Measurements from ENCODE around the gene ZNF592. TPM values are rescaled to one million over a fixed set of nuclear protein-coding genes. Genes with fewer than 3 reads are reported as not detected.
"Not testable (repeated sequence)": the region's sequence is repeated elsewhere in the genome, so short reads cannot be mapped to it uniquely, and the experiment has no call there.

The ZNF592 gene
- total and polyA plus RNA-seq, 11 donors = 9.7 to 28.6 (median 21.2) TPM

- H3K4me3 ChIP-seq = no peak overlapping the region
- intact Hi-C loops (cut with DNase I) = loop anchor here in 3 of 10 donors (5.0 to 10.0 kb wide), 3 partner anchors 60 to 100 kb away; partner anchors contain the start of genes ALPK3 (in 1 of the 3) and WDR73 (in 1 of the 3)
These were observed 3.8 kb downstream of the ZNF592 start for GRCh38 chr15:84752195-84752594.

DNA sequence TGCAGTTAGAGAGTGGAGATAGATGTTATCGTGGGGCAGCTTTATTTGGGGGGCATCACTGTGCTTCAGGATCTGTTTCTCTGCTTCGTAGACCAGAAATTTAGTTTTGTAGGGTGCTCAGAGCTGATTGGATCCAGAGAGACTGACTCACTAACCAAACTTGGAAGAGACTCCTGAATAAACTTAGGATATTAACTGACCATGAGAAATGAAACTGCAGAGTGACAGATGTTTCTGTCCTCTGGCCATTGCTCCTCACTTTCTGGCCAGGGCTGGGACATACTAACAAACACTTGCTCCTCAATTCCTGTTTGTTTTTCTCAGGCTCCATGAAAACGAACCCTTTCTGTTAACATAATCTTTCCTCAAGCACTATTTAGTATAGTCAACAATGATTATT lies 4.3 kb downstream of the ZNF592 start:
- Histone ChIP-seq H3K36me3 (peaks cover 0 to 4% (median 0%) of the 10 kb centered on the region in 9 donors), H3K9me3 (no peaks in the 10 kb centered on the region), H3K4me3 (peak overlapping the region in 1 of 12 donors; percentile 11), H3K27ac (peak overlapping the region in 8 of 12 donors; percentile 2 to 40 (median 20)), H3K27me3 (no peaks in the 10 kb centered on the region), H3K4me1 (peaks cover 10 to 73% (median 56%) of the 10 kb centered on the region in 12 donors)
- no peak for ATAC-seq
- 40 to 67% (median 51%) methylated on average over 3 of the region's 3 CpGs for WGBS, 4 donors
- intact Hi-C loops (cut with DNase I) = loop anchor here in 3 of 10 donors (5.0 to 10.0 kb wide), 3 partner anchors 60 to 100 kb away; partner anchors contain the start of genes ALPK3 (in 1 of the 3) and WDR73 (in 1 of the 3)
- DNase-seq = no peak
- no peak for TF ChIP-seq POLR2A (IDR thresholded peaks at IDR 0.05)
- TF ChIP-seq, protein P1, sequence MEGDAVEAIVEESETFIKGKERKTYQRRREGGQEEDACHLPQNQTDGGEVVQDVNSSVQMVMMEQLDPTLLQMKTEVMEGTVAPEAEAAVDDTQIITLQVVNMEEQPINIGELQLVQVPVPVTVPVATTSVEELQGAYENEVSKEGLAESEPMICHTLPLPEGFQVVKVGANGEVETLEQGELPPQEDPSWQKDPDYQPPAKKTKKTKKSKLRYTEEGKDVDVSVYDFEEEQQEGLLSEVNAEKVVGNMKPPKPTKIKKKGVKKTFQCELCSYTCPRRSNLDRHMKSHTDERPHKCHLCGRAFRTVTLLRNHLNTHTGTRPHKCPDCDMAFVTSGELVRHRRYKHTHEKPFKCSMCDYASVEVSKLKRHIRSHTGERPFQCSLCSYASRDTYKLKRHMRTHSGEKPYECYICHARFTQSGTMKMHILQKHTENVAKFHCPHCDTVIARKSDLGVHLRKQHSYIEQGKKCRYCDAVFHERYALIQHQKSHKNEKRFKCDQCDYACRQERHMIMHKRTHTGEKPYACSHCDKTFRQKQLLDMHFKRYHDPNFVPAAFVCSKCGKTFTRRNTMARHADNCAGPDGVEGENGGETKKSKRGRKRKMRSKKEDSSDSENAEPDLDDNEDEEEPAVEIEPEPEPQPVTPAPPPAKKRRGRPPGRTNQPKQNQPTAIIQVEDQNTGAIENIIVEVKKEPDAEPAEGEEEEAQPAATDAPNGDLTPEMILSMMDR (IDR thresholded peaks at IDR 0.05) = no peak

More at GRCh38 chr15:84752195-84752594, 3.8 kb downstream of the ZNF592 start:
- 93 to 100% (median 98%) methylated on average over 1 of the region's 1 CpG for WGBS, 4 donors
- Histone ChIP-seq H3K4me1 (peaks cover 10 to 78% (median 58%) of the 10 kb centered on the region in 12 donors), H3K9me3 (no peaks in the 10 kb centered on the region), H3K27me3 (no peaks in the 10 kb centered on the region), H3K27ac (peak overlapping the region in 8 of 12 donors; percentile 2 to 40 (median 20)), H3K36me3 (peaks cover 0 to 4% (median 0%) of the 10 kb centered on the region in 9 donors)
- TF ChIP-seq POLR2A (IDR thresholded peaks at IDR 0.05) = no peak
- TF ChIP-seq, protein P1 (IDR thresholded peaks at IDR 0.05) = no peak
- ATAC-seq (no peak), DNase-seq (no peak)

GRCh38 chr15:84754889-84755288 lies 6.5 kb downstream of the ZNF592 start:
- H3K4me3 ChIP-seq, H3K27me3 ChIP-seq, H3K27ac ChIP-seq, DNase-seq, ATAC-seq, H3K9me3 ChIP-seq, H3K36me3 ChIP-seq: not testable (repeated sequence)
- intact Hi-C loops (cut with DNase I) = loop anchor here in 3 of 10 donors (5.0 to 10.0 kb wide), 3 partner anchors 57 to 103 kb away; partner anchors contain the start of genes ALPK3 (in 1 of the 3) and WDR73 (in 1 of the 3)
- 73 to 92% (median 85%) methylated on average over 4 of the region's 4 CpGs for WGBS, 4 donors
- H3K4me1 ChIP-seq = peaks cover 11 to 81% (median 66%) of the 10 kb centered on the region in 12 donors

DNA sequence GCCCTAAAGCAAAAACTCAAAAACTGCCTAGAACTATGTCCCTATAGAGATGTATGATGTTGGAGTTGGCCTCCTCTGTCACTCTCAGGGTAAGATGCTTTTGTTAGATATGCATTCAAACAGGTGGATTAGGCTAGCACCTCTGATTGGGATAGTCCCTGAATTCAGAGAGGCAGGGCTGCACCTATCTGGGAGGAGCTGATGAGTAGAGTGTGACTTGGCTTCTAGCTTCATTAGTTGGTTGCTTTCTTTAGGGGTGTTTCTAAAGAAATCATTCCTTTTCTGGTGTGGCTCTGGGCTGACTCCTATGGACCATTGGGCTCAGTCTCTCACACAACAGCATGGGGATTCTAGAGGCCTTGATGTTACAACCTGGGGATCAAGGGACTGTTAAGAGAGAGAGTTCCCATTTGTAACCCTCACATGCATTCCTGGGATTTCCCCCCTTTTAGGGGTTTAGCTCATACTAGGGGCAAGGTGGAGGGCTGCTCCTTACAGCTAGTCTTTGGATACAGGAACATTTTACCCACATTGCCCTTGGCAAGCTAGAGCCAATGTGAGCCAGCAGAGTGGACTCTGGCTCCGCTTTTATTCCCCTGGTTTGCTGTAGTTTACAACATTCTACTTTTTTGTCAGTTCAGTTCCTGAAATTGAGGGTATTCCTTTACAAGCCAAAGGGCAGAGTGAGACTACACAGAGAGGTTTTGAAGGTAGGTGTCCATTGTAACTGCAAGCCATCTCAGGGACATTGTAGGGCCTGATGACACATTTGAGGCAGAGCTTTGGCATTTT lies 7.5 kb downstream of the ZNF592 start:
- Histone ChIP-seq H3K36me3 (peaks cover 0 to 4% (median 0%) of the 10 kb centered on the region in 9 donors), H3K9me3 (no peaks in the 10 kb centered on the region), H3K4me3 (no peak overlapping the region), H3K27me3 (no peaks in the 10 kb centered on the region), H3K27ac (no peak overlapping the region), H3K4me1 (peaks cover 3 to 81% (median 66%) of the 10 kb centered on the region in 12 donors)
- no peak for TF ChIP-seq POLR2A (IDR thresholded peaks at IDR 0.05)
- TF ChIP-seq, protein P1 (IDR thresholded peaks at IDR 0.05) = no peak
- WGBS, 4 donors = 79 to 96% (median 88%) methylated on average over 1 of the region's 1 CpG
- DNase-seq (no peak), ATAC-seq (no peak)
- intact Hi-C loops (cut with DNase I) = loop anchor here in 1 of 10 donors (10.0 kb wide), 1 partner anchor 59 kb away; the partner anchor contains the start of gene ALPK3

Data from heart left ventricle (tissue), 16 donors.